HepG2 (cell line): ENCODE results near the gene QPCT. TPM values are rescaled to one million over a fixed set of nuclear protein-coding genes. Genes with fewer than 3 reads are reported as not detected.

ENCODE experiments used
- EP300 ChIP-seq, 3 experiments: sonication (generic) in 1 of 3; formaldehyde crosslinking in 1 of 3; IDR thresholded peaks; 2 replicates each; pipeline versions ENCODE4 v1.5.1 to v1.6.1; 2011 to 2020; ENCODE audit warnings: low read depth in 2 of 3, low read length in 2 of 3, borderline replicate concordance in 1 of 3, improper control_type of control experiment in 1 of 3, mild to moderate bottlenecking in 1 of 3, missing genetic modification reagents in 1 of 3, moderate library complexity in 1 of 3
- HNRNPUL1 ChIP-seq: fragments of 200-400 bp; formaldehyde crosslinking; IDR thresholded peaks from 2 replicates; pipeline ENCODE4 v1.6.1; 2017; ENCODE audit warnings: low read depth, mild to moderate bottlenecking, low read length, moderate library complexity
- MAFF ChIP-seq: IDR thresholded peaks from 2 replicates; pipeline ENCODE4 v1.6.1; 2011; ENCODE audit warnings: low read depth, low read length, improper control_type of control experiment
- NFRKB ChIP-seq: fragments of 450-650 bp; IDR thresholded peaks from 2 replicates; pipeline ENCODE4 v1.6.1; 2017
- NR3C1 ChIP-seq: sonication (generic); formaldehyde crosslinking; IDR thresholded peaks from 2 replicates; pipeline ENCODE4 v1.4.0; 2020; ENCODE audit warnings: missing genetic modification reagents
- PCBP2 ChIP-seq: fragments of 200-400 bp; formaldehyde crosslinking; optimal IDR thresholded peaks from 2 replicates; pipeline ENCODE3; 2018; ENCODE audit warnings: low read length, low read depth; ENCODE audit not compliant: poor library complexity, severe bottlenecking
- POGZ ChIP-seq: sonication (generic); formaldehyde crosslinking; IDR thresholded peaks from 2 replicates; pipeline ENCODE4 v1.4.0; 2020; ENCODE audit warnings: mild to moderate bottlenecking, missing genetic modification reagents
- SKI ChIP-seq: fragments of 450-650 bp; IDR thresholded peaks from one replicate; pipeline ENCODE4 v1.6.1; 2018; ENCODE audit warnings: mild to moderate bottlenecking; ENCODE audit not compliant: partially characterized antibody
- SOX5 ChIP-seq: IDR thresholded peaks from 2 replicates; pipeline ENCODE4 v1.6.1; 2016; ENCODE audit warnings: borderline replicate concordance
- SOX6 ChIP-seq, 2 experiments: fragments of 450-650 bp in 1 of 2; sonication (generic) in 1 of 2; formaldehyde crosslinking in 1 of 2; IDR thresholded peaks; 2 replicates each; pipeline versions ENCODE4 v1.4.0 to v1.6.1; 2017 to 2020; ENCODE audit warnings: antibody characterized with exemption in 1 of 2, mild to moderate bottlenecking in 1 of 2, missing genetic modification reagents in 1 of 2
- TCF12 ChIP-seq, 2 experiments: fragments of 450-650 bp in 1 of 2; sonication (generic) in 1 of 2; formaldehyde crosslinking in 1 of 2; IDR thresholded peaks; 2 replicates each; pipeline versions ENCODE4 v1.6.1 to v1.8.0; 2017 to 2022; ENCODE audit warnings: antibody characterized with exemption in 1 of 2, mild to moderate bottlenecking in 1 of 2, missing genetic modification reagents in 1 of 2, moderate library complexity in 1 of 2
- THAP11 ChIP-seq: IDR thresholded peaks from 2 replicates; pipeline ENCODE4 v1.6.1; 2016; ENCODE audit warnings: missing biosample characterization, missing genetic modification reagents
- ZFY ChIP-seq: sonication (generic); formaldehyde crosslinking; IDR thresholded peaks from 2 replicates; pipeline ENCODE4 v1.4.0; 2020; ENCODE audit warnings: missing genetic modification reagents
- ZNF33B ChIP-seq: sonication (generic); formaldehyde crosslinking; IDR thresholded peaks from 2 replicates; pipeline ENCODE4 v1.5.1; 2020; ENCODE audit warnings: mild to moderate bottlenecking, missing genetic modification reagents
- ZNF383 ChIP-seq: sonication (generic); formaldehyde crosslinking; IDR thresholded peaks from 2 replicates; pipeline ENCODE4 v1.4.0; 2020; ENCODE audit warnings: missing genetic modification reagents, mild to moderate bottlenecking, borderline replicate concordance
- ZNF510 ChIP-seq: sonication (generic); formaldehyde crosslinking; IDR thresholded peaks from 2 replicates; pipeline ENCODE4 v1.4.0; 2020; ENCODE audit warnings: low read depth, mild to moderate bottlenecking, missing genetic modification reagents
- ZNF530 ChIP-seq: sonication (generic); formaldehyde crosslinking; IDR thresholded peaks from 2 replicates; pipeline ENCODE4 v1.5.0; 2020; ENCODE audit warnings: low read depth, mild to moderate bottlenecking, missing genetic modification reagents
- ZNF598 ChIP-seq: sonication (generic); formaldehyde crosslinking; IDR thresholded peaks from 2 replicates; pipeline ENCODE4 v1.5.1; 2020; ENCODE audit warnings: mild to moderate bottlenecking, missing genetic modification reagents, borderline replicate concordance
- polyA plus RNA-seq, 8 experiments: library from polyadenylated mRNA; depleted of rRNA in 3 of 8; stranded (reverse) in 7 of 8; unstranded in 1 of 8; fragments of >200 nt; fragmentation: Illumina TruSeq in 4 of 8; extraction: Trizol in 4 of 8; gene quantifications; 2 replicates each; pipeline versions ENCODE4 v1.2.1 to v1.2.3, GENCODE V29; 2011 to 2016; ENCODE audit warnings: low read depth in 4 of 8, missing spikeins in 1 of 8, mixed read lengths in 1 of 8; ENCODE audit not compliant: insufficient read depth in 1 of 8
- total RNA-seq, 5 experiments: library from RNA; depleted of rRNA; stranded (reverse); fragments of >200 nt; fragmentation: Illumina TruSeq; extraction: Trizol; gene quantifications; 2 replicates each; pipeline ENCODE4 v1.2.3, GENCODE V29; 2016; ENCODE audit warnings: low read depth in 1 of 5
- TF ChIP-seq, protein P1 (sequence below): IDR thresholded peaks from 2 replicates; pipeline ENCODE4 v1.6.1; 2016; ENCODE audit warnings: control low read depth
- TF ChIP-seq, protein P2 (sequence below): sonication (generic); formaldehyde crosslinking; IDR thresholded peaks from 2 replicates; pipeline ENCODE4 v1.5.0; 2020; ENCODE audit warnings: missing genetic modification reagents
- TF ChIP-seq, protein P3 (sequence below): sonication (generic); formaldehyde crosslinking; IDR thresholded peaks from 2 replicates; pipeline ENCODE4 v1.4.0; 2020; ENCODE audit warnings: missing genetic modification reagents; ENCODE audit errors: not compliant biosample characterization
- TF ChIP-seq, protein P4 (sequence below): sonication (generic); formaldehyde crosslinking; IDR thresholded peaks from 2 replicates; pipeline ENCODE4 v1.4.0; 2020; ENCODE audit warnings: low read depth, mild to moderate bottlenecking, missing genetic modification reagents
- TF ChIP-seq, protein P5 (sequence below): sonication (generic); formaldehyde crosslinking; IDR thresholded peaks from 2 replicates; pipeline ENCODE4 v1.5.0; 2020; ENCODE audit warnings: mild to moderate bottlenecking, missing genetic modification reagents, borderline replicate concordance

Gene QPCT
- total and polyA plus RNA-seq, 2 of the 13 experiments (the other 11 are each of a cell fraction or from before 2014, with no cell fraction given): 0.77 to 1.2 TPM

DNA sequence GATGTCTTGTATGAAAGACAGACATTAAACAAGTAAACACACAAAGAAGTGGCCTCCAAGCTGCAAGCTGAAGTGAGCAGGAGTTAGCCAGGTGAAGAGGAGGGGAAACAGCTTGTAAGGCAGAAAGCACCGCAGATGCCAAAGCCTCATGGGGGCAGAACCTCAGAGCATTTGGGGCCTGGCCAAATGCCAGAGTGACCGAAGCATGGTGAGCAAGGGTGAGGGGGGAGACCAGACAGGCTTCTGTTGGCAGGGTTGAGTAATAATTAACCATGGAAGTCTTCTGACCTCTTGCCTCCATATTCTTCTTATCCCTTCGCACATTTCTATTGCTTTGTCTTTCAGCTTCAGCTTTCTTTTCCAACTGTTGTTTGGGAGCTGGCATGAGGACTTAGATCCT lies 5.6 kb downstream of the QPCT start (continued):
- TF ChIP-seq, protein P1, sequence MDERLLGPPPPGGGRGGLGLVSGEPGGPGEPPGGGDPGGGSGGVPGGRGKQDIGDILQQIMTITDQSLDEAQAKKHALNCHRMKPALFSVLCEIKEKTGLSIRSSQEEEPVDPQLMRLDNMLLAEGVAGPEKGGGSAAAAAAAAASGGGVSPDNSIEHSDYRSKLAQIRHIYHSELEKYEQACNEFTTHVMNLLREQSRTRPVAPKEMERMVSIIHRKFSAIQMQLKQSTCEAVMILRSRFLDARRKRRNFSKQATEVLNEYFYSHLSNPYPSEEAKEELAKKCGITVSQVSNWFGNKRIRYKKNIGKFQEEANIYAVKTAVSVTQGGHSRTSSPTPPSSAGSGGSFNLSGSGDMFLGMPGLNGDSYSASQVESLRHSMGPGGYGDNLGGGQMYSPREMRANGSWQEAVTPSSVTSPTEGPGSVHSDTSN: no peak
- TF ChIP-seq, protein P2, sequence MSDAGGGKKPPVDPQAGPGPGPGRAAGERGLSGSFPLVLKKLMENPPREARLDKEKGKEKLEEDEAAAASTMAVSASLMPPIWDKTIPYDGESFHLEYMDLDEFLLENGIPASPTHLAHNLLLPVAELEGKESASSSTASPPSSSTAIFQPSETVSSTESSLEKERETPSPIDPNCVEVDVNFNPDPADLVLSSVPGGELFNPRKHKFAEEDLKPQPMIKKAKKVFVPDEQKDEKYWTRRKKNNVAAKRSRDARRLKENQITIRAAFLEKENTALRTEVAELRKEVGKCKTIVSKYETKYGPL (CRISPR knock-in tag): no peak
- TF ChIP-seq ZNF530 (no peak), ZNF383 (no peak), POGZ (CRISPR knock-in tag) (0 out of 2 replicates have a peak, but pooled peaks have one; percentile 16), NFRKB (no peak), ZNF598 (CRISPR knock-in tag) (no peak), TCF12 (IDR thresholded peaks at IDR 0.05) (no peak), TCF12 (CRISPR knock-in tag; IDR thresholded peaks at IDR 0.05) (no peak), PCBP2 (no peak), SOX5 (CRISPR knock-in tag) (peak; percentile 52; the same call in 1 of the 2 replicates), SOX6 (IDR thresholded peaks at IDR 0.05) (no peak), SOX6 (CRISPR knock-in tag; IDR thresholded peaks at IDR 0.05) (0 out of 2 replicates have a peak, but pooled peaks have one; percentile 34), THAP11 (CRISPR knock-in tag) (no peak), ZNF33B (CRISPR knock-in tag) (no peak), ZNF510 (CRISPR knock-in tag) (no peak), HNRNPUL1 (0 out of 2 replicates have a peak, but pooled peaks have one; percentile 62), ZFY (CRISPR knock-in tag) (peak; percentile 26; the same call in 1 of the 2 replicates), NR3C1 (CRISPR knock-in tag) (no peak), SKI (peak; percentile 27), MAFF (no peak), EP300 (IDR thresholded peaks at IDR 0.05; ENCODE audit: low read depth in 2 of 2, low read length in 2 of 2) (peak in 1 of 2 experiments; percentile 12; a peak in 1 of 4 replicates), EP300 (CRISPR knock-in tag; IDR thresholded peaks at IDR 0.05; ENCODE audit: borderline replicate concordance) (no peak)
- TF ChIP-seq, protein P3, sequence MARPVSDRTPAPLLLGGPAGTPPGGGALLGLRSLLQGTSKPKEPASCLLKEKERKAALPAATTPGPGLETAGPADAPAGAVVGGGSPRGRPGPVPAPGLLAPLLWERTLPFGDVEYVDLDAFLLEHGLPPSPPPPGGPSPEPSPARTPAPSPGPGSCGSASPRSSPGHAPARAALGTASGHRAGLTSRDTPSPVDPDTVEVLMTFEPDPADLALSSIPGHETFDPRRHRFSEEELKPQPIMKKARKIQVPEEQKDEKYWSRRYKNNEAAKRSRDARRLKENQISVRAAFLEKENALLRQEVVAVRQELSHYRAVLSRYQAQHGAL (CRISPR knock-in tag): no peak
- TF ChIP-seq, protein P4, sequence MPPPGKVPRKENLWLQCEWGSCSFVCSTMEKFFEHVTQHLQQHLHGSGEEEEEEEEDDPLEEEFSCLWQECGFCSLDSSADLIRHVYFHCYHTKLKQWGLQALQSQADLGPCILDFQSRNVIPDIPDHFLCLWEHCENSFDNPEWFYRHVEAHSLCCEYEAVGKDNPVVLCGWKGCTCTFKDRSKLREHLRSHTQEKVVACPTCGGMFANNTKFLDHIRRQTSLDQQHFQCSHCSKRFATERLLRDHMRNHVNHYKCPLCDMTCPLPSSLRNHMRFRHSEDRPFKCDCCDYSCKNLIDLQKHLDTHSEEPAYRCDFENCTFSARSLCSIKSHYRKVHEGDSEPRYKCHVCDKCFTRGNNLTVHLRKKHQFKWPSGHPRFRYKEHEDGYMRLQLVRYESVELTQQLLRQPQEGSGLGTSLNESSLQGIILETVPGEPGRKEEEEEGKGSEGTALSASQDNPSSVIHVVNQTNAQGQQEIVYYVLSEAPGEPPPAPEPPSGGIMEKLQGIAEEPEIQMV: no peak
- TF ChIP-seq, protein P5, sequence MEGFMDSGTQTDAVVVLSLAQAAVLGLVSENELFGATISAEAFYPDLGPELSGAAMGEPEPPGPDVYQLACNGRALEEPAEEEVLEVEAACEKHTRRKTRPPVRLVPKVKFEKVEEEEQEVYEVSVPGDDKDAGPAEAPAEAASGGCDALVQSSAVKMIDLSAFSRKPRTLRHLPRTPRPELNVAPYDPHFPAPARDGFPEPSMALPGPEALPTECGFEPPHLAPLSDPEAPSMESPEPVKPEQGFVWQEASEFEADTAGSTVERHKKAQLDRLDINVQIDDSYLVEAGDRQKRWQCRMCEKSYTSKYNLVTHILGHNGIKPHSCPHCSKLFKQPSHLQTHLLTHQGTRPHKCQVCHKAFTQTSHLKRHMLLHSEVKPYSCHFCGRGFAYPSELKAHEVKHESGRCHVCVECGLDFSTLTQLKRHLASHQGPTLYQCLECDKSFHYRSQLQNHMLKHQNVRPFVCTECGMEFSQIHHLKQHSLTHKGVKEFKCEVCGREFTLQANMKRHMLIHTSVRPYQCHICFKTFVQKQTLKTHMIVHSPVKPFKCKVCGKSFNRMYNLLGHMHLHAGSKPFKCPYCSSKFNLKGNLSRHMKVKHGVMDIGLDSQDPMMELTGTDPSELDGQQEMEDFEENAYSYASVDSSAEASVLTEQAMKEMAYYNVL (CRISPR knock-in tag): no peak
